IPS DF 6.9 (cell line): ENCODE data around the gene DTNBP1.

Experiments used
- DNase-seq: peaks from one replicate; pipeline ENCODE4 v3.0.0-alpha.2; 2013; ENCODE audit warnings: low read depth, low spot score
- H3K27ac ChIP-seq: one replicate; pipeline ENCODE4 v1.5.1; 2013; ENCODE audit warnings: low read length, control low read depth
- H3K27me3 ChIP-seq: 2 replicates; pipeline ENCODE4 v1.6.1; 2013; ENCODE audit warnings: mild to moderate bottlenecking, low read length; ENCODE audit not compliant: control insufficient read depth, insufficient read depth
- H3K36me3 ChIP-seq: 2 replicates; pipeline ENCODE4 v1.6.1; 2013; ENCODE audit warnings: low read length; ENCODE audit not compliant: control insufficient read depth, insufficient read depth
- H3K4me1 ChIP-seq: 2 replicates; pipeline ENCODE4 v1.6.1; 2013; ENCODE audit warnings: low read length; ENCODE audit not compliant: control insufficient read depth, insufficient read depth
- H3K4me3 ChIP-seq: 2 replicates; pipeline ENCODE4 v1.5.1; 2013; ENCODE audit warnings: mild to moderate bottlenecking, low read length
- H3K9me3 ChIP-seq: 2 replicates; pipeline ENCODE4 v1.6.1; 2013; ENCODE audit warnings: low read length, inconsistent platforms; ENCODE audit not compliant: control insufficient read depth, insufficient read depth
- WGBS: extraction: QIAGEN DNeasy Blood & Tissue Kit; methylation state at CpG from one replicate; pipeline ENCODE4 v1.1.7; 2013; ENCODE audit warnings: mixed read lengths, missing lambda C conversion rate; ENCODE audit not compliant: insufficient read length, insufficient coverage; 5-methylcytosine and 5-hydroxymethylcytosine counted together

Gene DTNBP1

GRCh38 chr6:15577550-15578171 is 85.2 kb downstream of the DTNBP1 start:
- no CpG with 5 or more reads among the region's 7 CpGs for WGBS
- Histone ChIP-seq H3K4me3 (no peak overlapping the region), H3K27me3 (no peaks in the 10 kb centered on the region), H3K27ac (no peak overlapping the region), H3K9me3 (no peaks in the 10 kb centered on the region), H3K4me1 (peaks cover 5% of the 10 kb centered on the region; the same call in 1 of the 2 replicates), H3K36me3 (no peaks in the 10 kb centered on the region)
- no peak for DNase-seq

GRCh38 chr6:15577106-15577505 is 85.7 kb downstream of the DTNBP1 start:
- H3K36me3 ChIP-seq, result no peaks in the 10 kb centered on the region
- DNase-seq, result no peak
- peaks cover 5% of the 10 kb centered on the region; the same call in 1 of the 2 replicates for H3K4me1 ChIP-seq
- no CpG with 5 or more reads among the region's 8 CpGs for WGBS
- no peaks in the 10 kb centered on the region for H3K9me3 ChIP-seq
- no peak overlapping the region for H3K4me3 ChIP-seq
- H3K27me3 ChIP-seq, result no peaks in the 10 kb centered on the region
- no peak overlapping the region for H3K27ac ChIP-seq

DNA sequence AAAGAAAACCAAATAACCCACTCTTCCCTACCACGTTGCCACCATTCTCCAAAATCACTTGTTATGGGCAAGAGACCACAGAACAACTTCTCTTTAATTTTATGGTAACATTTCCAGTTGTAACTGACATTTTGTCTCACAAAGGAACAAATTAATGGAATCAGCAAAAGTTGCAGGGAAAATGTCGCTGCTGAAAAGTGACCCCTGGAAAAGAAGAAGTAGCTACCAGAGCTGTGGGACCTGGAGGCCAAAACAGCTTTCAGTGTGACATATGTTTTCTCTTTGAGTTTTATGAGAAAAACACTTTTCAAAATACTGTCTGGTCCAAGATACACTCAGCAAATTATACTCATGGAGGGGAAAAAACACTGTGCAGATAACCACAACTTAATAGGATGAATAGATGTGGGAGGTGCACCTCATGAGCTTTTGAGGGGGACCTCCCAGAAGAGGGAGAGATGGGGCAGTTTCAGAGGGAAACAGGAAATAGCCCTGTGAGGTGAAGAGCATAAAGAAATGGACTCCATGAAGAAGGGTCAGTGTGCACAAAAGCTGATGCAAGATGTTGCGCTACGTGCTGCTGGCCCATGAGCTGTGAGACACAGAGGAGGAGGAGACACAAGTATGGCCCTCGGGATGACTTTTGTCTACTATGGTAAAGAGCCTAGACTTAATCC is 87.3 kb downstream of the DTNBP1 start:
- no peak for DNase-seq
- H3K27ac ChIP-seq, result no peak overlapping the region
- WGBS, result no CpG with 5 or more reads among the region's 5 CpGs
- H3K36me3 ChIP-seq, result no peaks in the 10 kb centered on the region
- peaks cover 5% of the 10 kb centered on the region; the same call in 1 of the 2 replicates for H3K4me1 ChIP-seq
- no peaks in the 10 kb centered on the region for H3K9me3 ChIP-seq
- no peak overlapping the region for H3K4me3 ChIP-seq
- H3K27me3 ChIP-seq, result no peaks in the 10 kb centered on the region

- no peak for DNase-seq
- WGBS, result no CpG with 5 or more reads among the region's 3 CpGs
Measured at GRCh38 chr6:15574486-15574885, 88.3 kb downstream of the DTNBP1 start.

DNA sequence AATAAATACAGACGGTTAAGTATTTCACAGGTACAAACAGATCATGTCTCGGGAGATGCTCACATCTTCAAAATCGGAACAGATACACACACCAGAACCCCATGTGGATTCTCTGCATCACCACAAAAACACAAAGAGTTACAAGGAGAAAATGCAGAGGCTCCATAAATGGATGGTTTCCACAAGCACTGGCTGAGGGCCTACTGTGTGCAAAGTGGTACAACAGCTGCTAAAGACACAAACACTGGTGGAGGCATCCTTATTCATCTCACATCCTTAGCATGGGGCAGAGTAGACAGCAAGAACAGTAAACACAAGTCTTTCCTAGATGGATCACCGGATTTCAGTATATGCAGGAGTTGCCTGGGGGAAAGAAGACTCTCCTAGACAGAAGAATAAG is 88.8 kb downstream of the DTNBP1 start:
- WGBS, result no CpG with 5 or more reads among the region's 4 CpGs
- Histone ChIP-seq H3K27ac (no peak overlapping the region), H3K4me3 (no peak overlapping the region), H3K9me3 (no peaks in the 10 kb centered on the region), H3K4me1 (peaks cover 5% of the 10 kb centered on the region; the same call in 1 of the 2 replicates), H3K27me3 (no peaks in the 10 kb centered on the region), H3K36me3 (no peaks in the 10 kb centered on the region)
- no peak for DNase-seq

More at GRCh38 chr6:15574486-15574885, 88.3 kb downstream of the DTNBP1 start:
- Histone ChIP-seq H3K4me1 (peaks cover 5% of the 10 kb centered on the region; the same call in 1 of the 2 replicates), H3K27me3 (no peaks in the 10 kb centered on the region), H3K36me3 (no peaks in the 10 kb centered on the region), H3K27ac (no peak overlapping the region), H3K9me3 (no peaks in the 10 kb centered on the region), H3K4me3 (no peak overlapping the region)

DNA sequence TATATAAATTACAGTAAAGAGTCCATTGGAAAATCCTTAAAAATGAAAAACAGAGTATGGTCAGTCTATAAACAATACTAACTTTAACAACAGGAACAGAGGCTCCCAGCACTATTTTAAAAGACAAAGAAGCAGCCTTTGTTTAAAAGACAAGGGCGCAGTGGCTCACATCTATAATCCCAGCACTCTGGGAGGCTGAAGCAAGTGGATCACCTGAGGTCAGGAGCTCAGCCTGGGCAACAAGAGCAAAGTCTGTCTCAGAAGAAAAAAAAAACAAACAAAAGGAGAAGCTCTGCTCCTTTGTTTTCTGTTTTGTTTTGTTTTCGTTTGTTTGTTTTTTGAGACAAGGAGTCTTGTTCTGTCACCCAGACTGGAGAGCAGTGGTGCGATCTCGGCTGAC is 89.4 kb downstream of the DTNBP1 start:
- DNase-seq, result no peak
- WGBS, result no CpG with 5 or more reads among the region's 4 CpGs
- Histone ChIP-seq H3K27ac (no peak overlapping the region), H3K4me3 (no peak overlapping the region), H3K4me1 (peaks cover 5% of the 10 kb centered on the region; the same call in 1 of the 2 replicates), H3K27me3 (no peaks in the 10 kb centered on the region), H3K36me3 (no peaks in the 10 kb centered on the region), H3K9me3 (no peaks in the 10 kb centered on the region)

- H3K27ac ChIP-seq, result no peak overlapping the region
- H3K4me1 ChIP-seq, result 0 out of 2 replicates have a peak, but pooled peaks cover 2% of the 10 kb centered on the region
- H3K4me3 ChIP-seq, result no peak overlapping the region
- DNase-seq, result no peak
- no peaks in the 10 kb centered on the region for H3K36me3 ChIP-seq
- H3K9me3 ChIP-seq, result no peaks in the 10 kb centered on the region
- no peaks in the 10 kb centered on the region for H3K27me3 ChIP-seq
- WGBS, result no CpG with 5 or more reads among the region's 5 CpGs
Measured at GRCh38 chr6:15572296-15573016, 90.4 kb downstream of the DTNBP1 start.

GRCh38 chr6:15570171-15570570 is 92.7 kb downstream of the DTNBP1 start:
- no peak overlapping the region for H3K4me3 ChIP-seq
- H3K4me1 ChIP-seq, result no peaks in the 10 kb centered on the region
- WGBS, result no CpG with 5 or more reads among the region's 2 CpGs
- H3K9me3 ChIP-seq, result no peaks in the 10 kb centered on the region
- no peaks in the 10 kb centered on the region for H3K36me3 ChIP-seq
- H3K27me3 ChIP-seq, result no peaks in the 10 kb centered on the region
- no peak overlapping the region for H3K27ac ChIP-seq
- DNase-seq, result no peak

DNA sequence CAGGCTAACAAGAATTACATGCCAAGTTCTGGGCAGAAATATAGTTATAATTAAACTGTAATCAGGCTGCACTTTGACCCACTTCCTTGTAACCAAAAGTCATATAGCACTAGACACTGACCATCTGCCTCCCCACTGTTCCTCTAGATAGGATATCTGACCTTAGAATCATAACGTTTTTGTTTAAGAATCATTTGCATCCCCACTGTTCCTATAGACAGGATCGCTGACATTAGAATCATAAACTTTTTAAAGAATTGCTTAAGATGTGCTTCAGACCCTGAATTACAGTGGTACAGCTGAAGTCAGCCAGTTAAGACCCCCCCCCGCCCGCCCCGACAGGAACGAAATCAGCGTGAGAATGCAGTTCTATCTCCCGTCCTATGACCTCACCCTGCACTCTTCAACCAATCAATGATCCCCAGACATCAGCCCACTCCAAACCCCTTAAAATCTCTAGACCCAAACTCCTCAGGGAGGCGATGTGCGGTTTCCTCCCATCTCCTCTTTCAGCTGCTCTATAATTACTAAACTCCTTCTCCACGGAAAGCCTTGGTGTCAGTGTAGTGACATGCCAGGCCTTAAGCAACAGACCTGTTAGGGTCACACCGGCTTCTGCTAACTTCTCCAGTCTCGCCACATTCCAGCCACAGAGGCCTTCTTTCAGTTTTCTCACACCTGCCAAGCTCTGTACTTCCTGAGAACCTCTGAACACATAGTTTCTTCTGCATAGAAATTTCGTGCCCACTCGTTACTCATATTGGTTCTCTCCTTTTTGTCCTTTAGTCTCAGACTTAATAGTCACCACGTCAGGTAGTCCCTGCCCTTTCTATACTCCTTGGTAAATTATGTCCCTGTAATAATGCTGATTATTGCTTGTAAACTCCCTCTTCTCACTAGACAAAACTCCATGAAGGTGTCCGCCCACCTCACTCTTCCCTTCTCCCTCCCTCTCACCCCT is 93.5 kb downstream of the DTNBP1 start:
- Histone ChIP-seq H3K4me3 (no peak overlapping the region), H3K4me1 (no peaks in the 10 kb centered on the region), H3K36me3 (no peaks in the 10 kb centered on the region), H3K27ac (no peak overlapping the region), H3K9me3 (no peaks in the 10 kb centered on the region), H3K27me3 (no peaks in the 10 kb centered on the region)
- WGBS, result no CpG with 5 or more reads among the region's 17 CpGs
- DNase-seq, result no peak

- H3K4me1 ChIP-seq, result no peaks in the 10 kb centered on the region
- WGBS, result no CpG with 5 or more reads among the region's 1 CpG
- no peaks in the 10 kb centered on the region for H3K36me3 ChIP-seq
- H3K9me3 ChIP-seq, result no peaks in the 10 kb centered on the region
- H3K4me3 ChIP-seq, result no peak overlapping the region
- no peaks in the 10 kb centered on the region for H3K27me3 ChIP-seq
- DNase-seq, result no peak
- H3K27ac ChIP-seq, result no peak overlapping the region
Measured at GRCh38 chr6:15562977-15563376, 99.9 kb downstream of the DTNBP1 start.
